Keratinocyte (primary cell): ENCODE results near the gene CCDC69.
"Not testable (repeated sequence)": the region's sequence is repeated elsewhere in the genome, so short reads cannot be mapped to it uniquely, and the experiment has no call there.

ENCODE experiments used
- EZH2 ChIP-seq: IDR thresholded peaks from one replicate; pipeline ENCODE4 v1.6.1; 2012; ENCODE audit warnings: inconsistent platforms, mild to moderate bottlenecking, low read length, moderate library complexity
- TF ChIP-seq, protein P1 (sequence below), 3 experiments: IDR thresholded peaks in 1 of 3; conservative IDR thresholded peaks in 1 of 3; optimal IDR thresholded peaks in 1 of 3; 2 replicates in 2 of 3; 3 replicates in 1 of 3; pipeline versions ENCODE3 to v1.5.1; 2011; ENCODE audit warnings: low read length in 3 of 3, mild to moderate bottlenecking in 3 of 3, moderate library complexity in 2 of 3, control low read depth in 1 of 3, inconsistent platforms in 1 of 3; ENCODE audit not compliant: insufficient read depth in 2 of 3; ENCODE audit errors: extremely low read depth in 1 of 3

DNA sequence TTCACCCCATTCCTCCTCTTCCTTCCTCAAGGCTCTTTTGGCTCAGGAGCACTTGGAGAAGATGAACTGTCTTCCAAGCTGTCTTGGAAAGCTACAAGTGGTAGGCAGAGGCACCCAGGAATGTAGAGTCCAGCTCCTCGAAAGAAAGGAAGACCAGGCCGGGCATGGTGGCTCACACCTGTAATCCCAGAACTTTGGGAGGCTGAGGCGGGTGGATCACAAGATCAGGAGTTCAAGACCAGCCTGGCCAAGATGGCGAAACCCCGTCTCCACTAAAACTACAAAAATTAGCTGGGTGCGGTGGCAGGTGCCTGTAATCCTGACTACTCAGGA, 11.3 kb upstream of the CCDC69 start:
- TF ChIP-seq, protein P1, sequence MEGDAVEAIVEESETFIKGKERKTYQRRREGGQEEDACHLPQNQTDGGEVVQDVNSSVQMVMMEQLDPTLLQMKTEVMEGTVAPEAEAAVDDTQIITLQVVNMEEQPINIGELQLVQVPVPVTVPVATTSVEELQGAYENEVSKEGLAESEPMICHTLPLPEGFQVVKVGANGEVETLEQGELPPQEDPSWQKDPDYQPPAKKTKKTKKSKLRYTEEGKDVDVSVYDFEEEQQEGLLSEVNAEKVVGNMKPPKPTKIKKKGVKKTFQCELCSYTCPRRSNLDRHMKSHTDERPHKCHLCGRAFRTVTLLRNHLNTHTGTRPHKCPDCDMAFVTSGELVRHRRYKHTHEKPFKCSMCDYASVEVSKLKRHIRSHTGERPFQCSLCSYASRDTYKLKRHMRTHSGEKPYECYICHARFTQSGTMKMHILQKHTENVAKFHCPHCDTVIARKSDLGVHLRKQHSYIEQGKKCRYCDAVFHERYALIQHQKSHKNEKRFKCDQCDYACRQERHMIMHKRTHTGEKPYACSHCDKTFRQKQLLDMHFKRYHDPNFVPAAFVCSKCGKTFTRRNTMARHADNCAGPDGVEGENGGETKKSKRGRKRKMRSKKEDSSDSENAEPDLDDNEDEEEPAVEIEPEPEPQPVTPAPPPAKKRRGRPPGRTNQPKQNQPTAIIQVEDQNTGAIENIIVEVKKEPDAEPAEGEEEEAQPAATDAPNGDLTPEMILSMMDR (optimal IDR thresholded peaks at IDR 0.05 in 1 of 3, IDR thresholded peaks at IDR 0.05 in 1 of 3, conservative IDR thresholded peaks at IDR 0.05 in 1 of 3; ENCODE audit: extremely low read depth in 1 of 3, insufficient read depth in 2 of 3, low read length in 3 of 3), result not testable (repeated sequence)
- not testable (repeated sequence) for TF ChIP-seq EZH2
